HEK293T (cell line): ENCODE results near the gene HIVEP3.
"Not testable (repeated sequence)": the region's sequence is repeated elsewhere in the genome, so short reads cannot be mapped to it uniquely, and the experiment has no call there.

ENCODE experiments used
- CTCF ChIA-PET: fragments of 350-600 bp; formaldehyde crosslinking; extraction: SDS; loops from one replicate; lab custom pipeline; 2021; ENCODE audit warnings: antibody characterized with exemption, inconsistent platforms; lab: Yijun Ruan, JAX
- POLR2A ChIA-PET: fragments of 350-600 bp; formaldehyde crosslinking; extraction: SDS; loops from one replicate; lab custom pipeline; 2020; ENCODE audit warnings: antibody characterized with exemption, inconsistent platforms; lab: Yijun Ruan, JAX
- DNase-seq: peaks from one replicate; pipeline ENCODE4 v3.0.0; 2012; ENCODE audit warnings: mixed read lengths; ENCODE audit errors: extremely low spot score
- ARNT ChIP-seq: fragments of 450-650 bp; IDR thresholded peaks from 2 replicates; pipeline ENCODE4 v1.6.1; 2017; ENCODE audit warnings: mild to moderate bottlenecking
- BHLHE40 ChIP-seq: fragments of 450-650 bp; IDR thresholded peaks from 2 replicates; pipeline ENCODE4 v1.6.1; 2016; ENCODE audit warnings: mild to moderate bottlenecking, moderate library complexity, borderline replicate concordance
- CTBP1 ChIP-seq: fragments of 450-650 bp; IDR thresholded peaks from 2 replicates; pipeline ENCODE4 v1.6.1; 2016; ENCODE audit warnings: borderline replicate concordance
- ELF4 ChIP-seq: fragments of 450-650 bp; IDR thresholded peaks from 2 replicates; pipeline ENCODE4 v1.6.1; 2017; ENCODE audit warnings: antibody characterized with exemption
- FOXA1 ChIP-seq: fragments of 450-650 bp; IDR thresholded peaks from 2 replicates; pipeline ENCODE4 v1.6.1; 2016; ENCODE audit warnings: mild to moderate bottlenecking
- FOXK2 ChIP-seq: fragments of 450-650 bp; IDR thresholded peaks from 2 replicates; pipeline ENCODE4 v1.6.1; 2016; ENCODE audit warnings: mild to moderate bottlenecking
- FOXM1 ChIP-seq: fragments of 450-650 bp; IDR thresholded peaks from 2 replicates; pipeline ENCODE4 v1.6.1; 2017; ENCODE audit warnings: mild to moderate bottlenecking, borderline replicate concordance
- HDGF ChIP-seq: fragments of 450-650 bp; IDR thresholded peaks from 2 replicates; pipeline ENCODE4 v1.6.1; 2017; ENCODE audit warnings: antibody characterized with exemption, borderline replicate concordance
- L3MBTL2 ChIP-seq: fragments of 450-650 bp; conservative IDR thresholded peaks from 2 replicates; pipeline ENCODE4 v1.6.1; 2016; ENCODE audit warnings: mild to moderate bottlenecking
- LEF1 ChIP-seq: fragments of 450-650 bp; IDR thresholded peaks from 2 replicates; pipeline ENCODE4 v1.6.1; 2017; ENCODE audit warnings: mild to moderate bottlenecking, borderline replicate concordance
- NFRKB ChIP-seq: fragments of 450-650 bp; IDR thresholded peaks from 2 replicates; pipeline ENCODE4 v1.6.1; 2016; ENCODE audit warnings: mild to moderate bottlenecking, moderate library complexity
- SP1 ChIP-seq: fragments of 450-650 bp; IDR thresholded peaks from 2 replicates; pipeline ENCODE4 v1.6.1; 2017
- SUZ12 ChIP-seq: fragments of 450-650 bp; IDR thresholded peaks from 2 replicates; pipeline ENCODE4 v1.6.1; 2016; ENCODE audit warnings: mild to moderate bottlenecking
- TARDBP ChIP-seq: fragments of 450-650 bp; IDR thresholded peaks from 2 replicates; pipeline ENCODE4 v1.6.1; 2016
- ZNF384 ChIP-seq: fragments of 450-650 bp; IDR thresholded peaks from 2 replicates; pipeline ENCODE4 v1.6.1; 2016
- TF ChIP-seq, protein P1 (sequence below): fragments of 450-650 bp; IDR thresholded peaks from 2 replicates; pipeline ENCODE4 v1.6.1; 2016

The HIVEP3 gene

DNA sequence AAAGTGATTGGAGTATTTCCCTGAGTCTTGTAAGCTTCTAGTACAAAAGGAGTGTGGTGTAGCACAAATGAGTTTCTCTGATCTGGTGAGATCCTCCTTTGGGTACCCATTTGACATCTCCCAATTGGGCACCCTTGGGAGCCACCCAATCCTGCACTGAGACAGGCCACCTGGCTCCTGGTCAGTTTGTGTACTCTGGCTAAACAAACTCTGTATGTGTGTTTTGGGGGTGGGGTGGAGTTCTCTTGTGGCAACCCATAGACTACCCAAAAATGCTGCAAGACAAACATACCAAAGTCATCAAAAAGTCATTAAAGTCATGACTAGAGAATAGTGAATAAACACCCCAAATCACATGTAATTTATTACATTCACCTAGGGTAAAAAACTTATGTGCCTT, 8.4 kb upstream of the HIVEP3 start:
- CTCF ChIA-PET = interaction anchor here (0.6 kb wide), 2 partner anchors 47 to 633 kb away, joined by 3 read pairs; no protein-coding TSS in a partner anchor
- DNase-seq = no peak
- no peak for TF ChIP-seq ELF4
- POLR2A ChIA-PET = no interaction called here

DNA sequence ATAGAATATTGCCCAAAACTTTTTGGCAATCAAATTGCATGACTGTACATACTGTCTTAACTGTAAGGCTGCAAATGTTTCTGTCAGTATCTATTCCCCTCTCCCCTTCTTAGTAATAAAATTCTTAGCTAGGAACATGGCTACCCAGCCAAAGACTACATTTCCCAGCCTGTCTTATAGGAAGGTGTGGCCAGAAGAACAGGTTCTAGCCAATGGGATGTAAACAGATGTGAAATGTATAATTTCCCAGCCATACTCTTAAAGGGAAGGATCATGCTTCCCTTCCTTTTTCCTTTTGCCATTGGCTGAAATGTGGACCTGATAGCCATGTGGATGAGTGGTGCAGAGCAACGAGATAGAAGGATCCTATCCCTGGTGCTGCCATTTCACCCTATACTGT, 7.0 kb upstream of the HIVEP3 start:
- peak; percentile 28 for DNase-seq
- TF ChIP-seq, protein P1, sequence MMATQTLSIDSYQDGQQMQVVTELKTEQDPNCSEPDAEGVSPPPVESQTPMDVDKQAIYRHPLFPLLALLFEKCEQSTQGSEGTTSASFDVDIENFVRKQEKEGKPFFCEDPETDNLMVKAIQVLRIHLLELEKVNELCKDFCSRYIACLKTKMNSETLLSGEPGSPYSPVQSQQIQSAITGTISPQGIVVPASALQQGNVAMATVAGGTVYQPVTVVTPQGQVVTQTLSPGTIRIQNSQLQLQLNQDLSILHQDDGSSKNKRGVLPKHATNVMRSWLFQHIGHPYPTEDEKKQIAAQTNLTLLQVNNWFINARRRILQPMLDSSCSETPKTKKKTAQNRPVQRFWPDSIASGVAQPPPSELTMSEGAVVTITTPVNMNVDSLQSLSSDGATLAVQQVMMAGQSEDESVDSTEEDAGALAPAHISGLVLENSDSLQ = no peak
- TF ChIP-seq LEF1 (no peak), BHLHE40 (no peak), ELF4 (no peak), SP1 (no peak), FOXA1 (no peak)
- ChIA-PET POLR2A (interaction anchor here (0.7 kb wide), 1 partner anchor 29 kb away, joined by 3 read pairs; no protein-coding TSS in a partner anchor), CTCF (interaction anchor here (0.6 kb wide), 1 partner anchor 432 kb away, joined by 3 read pairs; no protein-coding TSS in a partner anchor)

DNA sequence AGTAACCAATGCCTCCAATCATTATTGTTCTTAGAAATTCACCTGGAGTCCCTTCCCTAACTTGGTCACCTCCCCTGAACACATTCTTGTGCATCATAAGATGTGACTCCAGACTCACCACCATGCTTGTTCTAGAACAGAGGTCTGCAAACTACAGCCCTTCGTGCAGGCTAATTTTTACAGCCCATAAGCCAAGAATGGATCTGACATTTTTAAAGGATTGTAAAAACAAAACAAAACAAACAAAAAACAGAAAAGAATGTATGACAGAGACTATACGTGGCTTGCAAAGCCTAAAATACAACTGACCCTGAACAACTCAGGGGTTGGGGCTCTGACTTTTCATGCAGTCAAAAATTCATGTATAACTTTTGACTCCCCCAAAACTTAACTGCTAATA, 6.2 kb upstream of the HIVEP3 start:
- ChIA-PET POLR2A (no interaction called here), CTCF (no interaction called here)
- TF ChIP-seq SP1 (no peak), ARNT (0 out of 2 replicates have a peak, but pooled peaks have one; percentile 47)
- DNase-seq = no peak

DNA sequence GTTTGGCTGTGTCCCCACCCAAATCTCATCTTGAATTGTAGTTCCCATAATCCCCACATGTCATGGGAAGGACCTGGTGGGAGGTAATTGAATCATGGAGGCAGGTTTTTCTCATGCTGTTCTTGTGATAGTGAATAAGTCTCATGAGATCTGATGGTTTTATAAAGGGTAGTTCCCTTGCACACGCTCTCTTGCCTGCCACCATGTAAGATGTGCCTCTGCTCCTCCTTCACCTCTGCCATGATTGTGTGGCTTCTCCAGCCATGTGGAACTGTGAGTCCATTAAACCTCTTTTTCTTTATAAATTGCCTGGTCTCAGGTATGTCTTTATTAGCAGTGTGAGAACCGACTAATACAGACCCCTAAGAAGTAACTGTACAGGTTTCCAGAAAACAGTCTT, 2.5 kb upstream of the HIVEP3 start:
- POLR2A ChIA-PET, CTCF ChIA-PET: not testable (repeated sequence)

DNA sequence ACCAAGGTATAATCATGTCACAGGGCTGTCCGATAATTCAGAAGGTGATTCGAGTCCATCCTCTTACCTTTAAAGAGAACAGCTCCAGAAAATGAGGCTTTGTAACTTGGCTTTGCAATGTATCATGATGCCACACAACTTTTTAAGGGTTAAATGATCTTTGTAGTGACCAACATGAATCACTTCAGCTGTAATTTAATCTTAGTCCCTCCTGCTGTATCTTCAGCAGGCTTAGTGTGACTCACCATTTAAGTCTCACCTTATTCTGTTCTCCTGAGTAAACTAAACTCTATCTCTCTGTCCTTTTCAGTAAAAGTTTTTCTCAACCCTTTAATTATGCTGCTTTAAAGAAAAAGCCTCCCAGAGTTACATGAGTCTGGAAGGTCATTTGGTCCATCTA, 1.9 kb upstream of the HIVEP3 start:
- ChIA-PET POLR2A (interaction anchor here (0.6 to 1.3 kb wide), 5 partner anchors 11 to 413 kb away, joined by 3 to 4 read pairs (median 3); no protein-coding TSS in a partner anchor), CTCF (interaction anchor here (1.2 kb wide), 1 partner anchor 109 kb away, joined by 3 read pairs; no protein-coding TSS in a partner anchor)
- TF ChIP-seq FOXK2 (no peak), L3MBTL2 (no peak), TARDBP (no peak), ELF4 (no peak), FOXA1 (no peak), SP1 (no peak), HDGF (no peak), SUZ12 (no peak), LEF1 (no peak), CTBP1 (no peak), BHLHE40 (no peak), NFRKB (no peak), ZNF384 (no peak), FOXM1 (no peak), ARNT (no peak)
- TF ChIP-seq, protein P1 = no peak
- DNase-seq = no peak

More for the DNA sequence above, 2.5 kb upstream of the HIVEP3 start:
- not testable (repeated sequence) for DNase-seq

DNA sequence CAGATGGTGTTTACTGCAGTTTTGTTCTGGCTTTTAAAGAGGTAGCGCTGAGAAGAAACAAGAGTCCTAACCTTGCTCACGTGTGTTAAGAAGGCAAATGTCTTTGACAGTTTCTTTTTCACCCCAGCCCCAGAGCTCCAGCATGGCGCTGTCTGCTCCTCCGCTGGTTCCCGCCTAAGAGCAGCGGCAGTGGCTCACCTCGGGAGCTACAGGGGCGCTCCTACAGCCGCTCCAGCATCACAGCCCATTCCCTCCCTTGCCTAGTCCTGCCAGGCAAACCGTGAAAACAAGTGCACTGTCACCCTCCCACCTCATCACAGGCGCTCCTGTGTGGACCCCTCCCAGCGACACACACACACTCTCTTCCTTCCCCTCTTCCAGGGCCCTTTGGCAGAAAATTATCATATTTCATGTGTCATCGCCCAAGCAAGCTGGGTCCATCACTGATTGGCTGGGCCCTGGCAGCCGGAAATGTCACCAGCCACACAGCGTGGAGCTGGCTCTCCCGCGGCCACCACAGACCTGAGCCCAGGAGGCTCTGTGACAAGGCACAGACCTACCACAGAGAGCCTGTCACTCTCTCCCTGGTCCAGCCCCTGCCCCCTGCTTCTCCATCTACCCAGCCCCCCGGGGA, 1.2 kb upstream of the HIVEP3 start:
- POLR2A ChIA-PET = interaction anchor here (0.6 to 1.3 kb wide), 6 partner anchors 10 to 414 kb away, joined by 3 to 4 read pairs (median 3); no protein-coding TSS in a partner anchor
- peak; percentile 75 for DNase-seq
- CTCF ChIA-PET = interaction anchor here (1.2 kb wide), 1 partner anchor 108 kb away, joined by 3 read pairs; no protein-coding TSS in a partner anchor
- TF ChIP-seq HDGF = no peak
- no peak for TF ChIP-seq ELF4
- TF ChIP-seq FOXK2 = no peak
- TF ChIP-seq NFRKB = no peak
- no peak for TF ChIP-seq CTBP1
- TF ChIP-seq FOXM1 = no peak
- peak; percentile 66 for TF ChIP-seq L3MBTL2
- no peak for TF ChIP-seq SUZ12
- no peak for TF ChIP-seq ZNF384
- TF ChIP-seq, protein P1 = peak; percentile 90
- no peak for TF ChIP-seq LEF1
- no peak for TF ChIP-seq ARNT
- no peak for TF ChIP-seq TARDBP
- no peak for TF ChIP-seq FOXA1
- no peak for TF ChIP-seq BHLHE40
- TF ChIP-seq SP1 = no peak

DNA sequence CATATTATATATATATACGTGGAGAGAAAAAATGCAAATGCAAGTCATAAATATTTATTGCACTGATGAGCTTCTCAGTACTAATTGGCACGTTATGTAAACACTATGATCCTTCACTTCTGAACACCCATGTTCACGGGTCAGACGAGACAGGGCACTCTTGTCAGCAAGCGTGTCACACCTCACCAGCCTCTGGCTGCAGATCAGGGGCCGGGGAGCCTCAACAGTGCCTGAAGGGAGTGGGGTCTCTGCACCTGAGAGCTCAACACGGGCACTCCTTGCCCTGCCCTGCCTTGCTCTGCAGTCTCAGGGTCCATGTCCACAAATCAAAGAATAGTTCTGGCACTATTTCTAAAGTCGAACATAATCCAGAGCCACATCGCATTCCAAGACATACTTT, 409 bp upstream of the HIVEP3 start:
- POLR2A ChIA-PET = interaction anchor here (1.1 to 1.3 kb wide), 2 partner anchors 107 to 415 kb away, joined by 3 read pairs; no protein-coding TSS in a partner anchor
- no peak for DNase-seq
- CTCF ChIA-PET = interaction anchor here (1.1 to 1.2 kb wide), 2 partner anchors 107 to 127 kb away, joined by 3 read pairs; no protein-coding TSS in a partner anchor
- no peak for TF ChIP-seq ELF4
- TF ChIP-seq, protein P1 = no peak
- TF ChIP-seq SP1 = no peak
